Measurements from ENCODE around the gene FRY.

FRY gene

GRCh38 chr13:32016119-32016518 lies 15.5 kb upstream of the FRY start:
- DNase-seq (ENCODE audit: extremely low spot score) = no peak
- ChIA-PET POLR2A (no interaction called here), CTCF (interaction anchor here (1.1 to 2.9 kb wide), 3 partner anchors 9 to 106 kb away, joined by 3 to 13 read pairs (median 7); no protein-coding TSS in a partner anchor)
- TF ChIP-seq CTCF (IDR thresholded peaks at IDR 0.05; ENCODE audit: control extremely low read depth, extremely low read depth, low read depth, missing control alignments) = no peak

- POLR2A ChIA-PET = no interaction called here
- TF ChIP-seq CTCF (IDR thresholded peaks at IDR 0.05; ENCODE audit: control extremely low read depth, extremely low read depth, low read depth, missing control alignments) = no peak
Observed at GRCh38 chr13:32016631-32017030, 14.9 kb upstream of the FRY start.

GRCh38 chr13:32017474-32017873 lies 14.1 kb upstream of the FRY start:
- ChIA-PET CTCF (interaction anchor here (1.1 to 2.9 kb wide), 4 partner anchors 11 to 108 kb away, joined by 3 to 13 read pairs (median 6); no protein-coding TSS in a partner anchor), POLR2A (no interaction called here)
- no peak for TF ChIP-seq CTCF (IDR thresholded peaks at IDR 0.05; ENCODE audit: control extremely low read depth, extremely low read depth, low read depth, missing control alignments)
- no peak for DNase-seq (ENCODE audit: extremely low spot score)

More at GRCh38 chr13:32016631-32017030, 14.9 kb upstream of the FRY start:
- DNase-seq (ENCODE audit: extremely low spot score) = no peak
- CTCF ChIA-PET = interaction anchor here (1.1 to 2.9 kb wide), 4 partner anchors 10 to 107 kb away, joined by 3 to 13 read pairs (median 6); no protein-coding TSS in a partner anchor

GRCh38 chr13:32019612-32020233 lies 11.9 kb upstream of the FRY start:
- peak; percentile 74 for TF ChIP-seq CTCF (IDR thresholded peaks at IDR 0.05; ENCODE audit: control extremely low read depth, extremely low read depth, low read depth, missing control alignments)
- DNase-seq (ENCODE audit: extremely low spot score) = peak; percentile 67
- ChIA-PET POLR2A (no interaction called here), CTCF (interaction anchor here (0.6 to 1.7 kb wide), 4 partner anchors 12 to 295 kb away, joined by 3 to 5 read pairs (median 4); partner anchors contain the start of genes BRCA2 and ZAR1L)

GRCh38 chr13:32021785-32022184 lies 9.8 kb upstream of the FRY start:
- POLR2A ChIA-PET = no interaction called here
- CTCF ChIA-PET = interaction anchor here (1.3 to 1.7 kb wide), 4 partner anchors 9 to 560 kb away, joined by 4 to 9 read pairs (median 4); no protein-coding TSS in a partner anchor
- no peak for DNase-seq (ENCODE audit: extremely low spot score)
- TF ChIP-seq CTCF (IDR thresholded peaks at IDR 0.05; ENCODE audit: control extremely low read depth, extremely low read depth, low read depth, missing control alignments) = no peak

- TF ChIP-seq CTCF (IDR thresholded peaks at IDR 0.05; ENCODE audit: control extremely low read depth, extremely low read depth, low read depth, missing control alignments) = no peak
- CTCF ChIA-PET = interaction anchor here (1.0 to 1.7 kb wide), 7 partner anchors 10 to 291 kb away, joined by 3 to 9 read pairs (median 4); no protein-coding TSS in a partner anchor
- no peak for DNase-seq (ENCODE audit: extremely low spot score)
- POLR2A ChIA-PET = no interaction called here
Observed at GRCh38 chr13:32022311-32022710, 9.3 kb upstream of the FRY start.

Data from GM10248 (cell line).